HepG2 (cell line): ENCODE measurements around the gene KIF24. TPM values are rescaled to one million over a fixed set of nuclear protein-coding genes. Genes with fewer than 3 reads are reported as not detected.

ENCODE experiments used
- ATAC-seq: fragments of 200-7000 bp; cut with Tn5 transposase; 3 replicates; pipeline ENCODE4 v1.9.1; 2020; ENCODE audit warnings: mild to moderate bottlenecking, moderate library complexity
- BruUV-seq: library from RNA; stranded (reverse); fragments of 400-500 nt; replicated peaks from 2 replicates; lab custom pipeline; 2021; lab: Mats Ljungman, UMichigan
- CTCF ChIA-PET: fragments of 300-600 bp; formaldehyde crosslinking; extraction: SDS; loops from one replicate; lab custom pipeline; 2021; ENCODE audit warnings: low total read pairs, inconsistent platforms, low intra/inter-chr PET ratio; lab: Yijun Ruan, JAX
- POLR2A ChIA-PET: fragments of 350-600 bp; sonication (Branson Sonifier 250); formaldehyde crosslinking; loops from one replicate; lab custom pipeline; 2020; ENCODE audit warnings: antibody characterized with exemption, inconsistent platforms; lab: Yijun Ruan, JAX
- DNase-seq: peaks from one replicate; pipeline ENCODE4 v3.0.0-alpha.2; 2015; ENCODE audit warnings: low spot score
- FAIRE-seq: peaks from 3 replicates; lab custom pipeline; 2011; peaks lifted over from hg19 to GRCh38; lab: Jason Lieb, UNC
- H2AFZ ChIP-seq: one replicate; pipeline ENCODE4 v1.6.1; 2011; ENCODE audit warnings: low read length, inconsistent platforms
- H3K27ac ChIP-seq: fragments of 300-600 bp; 3 replicates; pipeline ENCODE4 v1.8.0; 2011; ENCODE audit warnings: mixed run types, mild to moderate bottlenecking, mixed read lengths, low read length, inconsistent platforms; ENCODE audit not compliant: insufficient read depth; ENCODE audit errors: extremely low read length
- H3K27me3 ChIP-seq, 2 experiments: fragments of 200-600 bp in 1 of 2; 2 replicates in 1 of 2; 3 replicates in 1 of 2; pipeline versions ENCODE4 v1.6.0 to v1.8.0; 2011; ENCODE audit warnings: low read length in 2 of 2, mild to moderate bottlenecking in 2 of 2, moderate library complexity in 2 of 2, inconsistent platforms in 1 of 2; ENCODE audit not compliant: insufficient read depth in 2 of 2, control insufficient read depth in 1 of 2
- H3K36me3 ChIP-seq, 2 experiments: fragments of 200-600 bp in 1 of 2; replicated peaks in 1 of 2; 2 replicates in 1 of 2; 3 replicates in 1 of 2; pipeline versions ENCODE4 v1.5.1 to v1.8.0; 2011; ENCODE audit warnings: low read length in 2 of 2, inconsistent platforms in 1 of 2; ENCODE audit not compliant: insufficient read depth in 2 of 2, control insufficient read depth in 1 of 2
- H3K4me1 ChIP-seq: 2 replicates; pipeline ENCODE4 v1.5.1; 2012; ENCODE audit warnings: low read length, inconsistent platforms; ENCODE audit not compliant: insufficient read depth
- H3K4me2 ChIP-seq: 2 replicates; pipeline ENCODE4 v1.6.0; 2011; ENCODE audit warnings: low read depth, low read length, inconsistent platforms
- H3K4me3 ChIP-seq, 3 experiments: fragments of 200-600 bp in 1 of 3; sonication (generic), shearing (Covaris generic) in 1 of 3; replicated peaks in 1 of 3; 2 replicates each; pipeline ENCODE4 v1.5.1; 2011 to 2016; ENCODE audit warnings: low read length in 3 of 3, inconsistent platforms in 2 of 3, low read depth in 2 of 3, mild to moderate bottlenecking in 2 of 3, control low read depth in 1 of 3, mixed read lengths in 1 of 3; ENCODE audit not compliant: insufficient read depth in 1 of 3
- H3K79me2 ChIP-seq: one replicate; pipeline ENCODE4 v1.6.1; 2011; ENCODE audit warnings: low read length, inconsistent platforms; ENCODE audit not compliant: insufficient read depth
- H3K9ac ChIP-seq: 2 replicates; pipeline ENCODE4 v1.6.0; 2011; ENCODE audit warnings: mild to moderate bottlenecking, low read depth, low read length, inconsistent platforms; ENCODE audit not compliant: insufficient read depth
- H3K9me3 ChIP-seq: 2 replicates; pipeline ENCODE4 v1.5.1; 2012; ENCODE audit warnings: mild to moderate bottlenecking, low read length
- H4K20me1 ChIP-seq: 2 replicates; pipeline ENCODE4 v1.6.0; 2011; ENCODE audit warnings: inconsistent platforms, mild to moderate bottlenecking, low read length, moderate library complexity; ENCODE audit not compliant: insufficient read depth
- NFYC ChIP-seq: IDR thresholded peaks from 2 replicates; pipeline ENCODE4 v1.6.1; 2016; ENCODE audit warnings: missing genetic modification reagents, missing compliant biosample characterization
- SALL1 ChIP-seq: sonication (generic); formaldehyde crosslinking; IDR thresholded peaks from 2 replicates; pipeline ENCODE4 v1.8.0; 2022; ENCODE audit warnings: mild to moderate bottlenecking, missing genetic modification reagents
- ZNF160 ChIP-seq: sonication (generic); formaldehyde crosslinking; IDR thresholded peaks from 2 replicates; pipeline ENCODE4 v1.8.0; 2022; ENCODE audit warnings: mild to moderate bottlenecking, inconsistent platforms, missing genetic modification reagents
- ZNF790 ChIP-seq: sonication (generic); formaldehyde crosslinking; IDR thresholded peaks from 2 replicates; pipeline ENCODE4 v1.8.0; 2022; ENCODE audit warnings: missing genetic modification reagents, mild to moderate bottlenecking, borderline replicate concordance
- WGBS: methylation state at CpG from one replicate; pipeline ENCODE4 v1.1.6; 2017; ENCODE audit warnings: low lambda C conversion rate; 5-methylcytosine and 5-hydroxymethylcytosine counted together
- in situ Hi-C: cut with HindIII; loops from 2 replicates; pipeline ENCODE4 v1.10.0; 2017; ENCODE audit warnings: low pct_unique_long_range_greater_than_20kb; ENCODE audit not compliant: extremely low pct_ligation_motif_present
- intact Hi-C: fragments of 100-400 bp; cut with micrococcal nuclease; formaldehyde crosslinking; loops from one replicate; pipeline ENCODE4 v1.10.0; 2022; ENCODE audit not compliant: unreplicated experiment
- polyA plus RNA-seq, 8 experiments: library from polyadenylated mRNA; depleted of rRNA in 3 of 8; stranded (reverse) in 7 of 8; unstranded in 1 of 8; fragments of >200 nt; fragmentation: Illumina TruSeq in 4 of 8; extraction: Trizol in 4 of 8; gene quantifications; 2 replicates each; pipeline versions ENCODE4 v1.2.1 to v1.2.3, GENCODE V29; 2011 to 2016; ENCODE audit warnings: low read depth in 4 of 8, missing spikeins in 1 of 8, mixed read lengths in 1 of 8; ENCODE audit not compliant: insufficient read depth in 1 of 8
- total RNA-seq, 5 experiments: library from RNA; depleted of rRNA; stranded (reverse); fragments of >200 nt; fragmentation: Illumina TruSeq; extraction: Trizol; gene quantifications; 2 replicates each; pipeline ENCODE4 v1.2.3, GENCODE V29; 2016; ENCODE audit warnings: low read depth in 1 of 5
- TF ChIP-seq, protein P1 (sequence below), 2 experiments: sonication (generic) in 1 of 2; formaldehyde crosslinking in 1 of 2; IDR thresholded peaks; 2 replicates each; pipeline versions ENCODE4 v1.4.0 to v1.6.1; 2018 to 2020; ENCODE audit warnings: missing genetic modification reagents in 2 of 2, borderline replicate concordance in 1 of 2, low read depth in 1 of 2, mild to moderate bottlenecking in 1 of 2, missing biosample characterization in 1 of 2
- TF ChIP-seq, protein P2 (sequence below): conservative IDR thresholded peaks from 2 replicates; pipeline ENCODE4 v1.6.1; 2018; ENCODE audit warnings: missing genetic modification reagents

KIF24 gene
- total and polyA plus RNA-seq, 2 of the 13 experiments (the other 11 are each of a cell fraction or from before 2014, with no cell fraction given), result 1.1 to 3.0 TPM

DNA sequence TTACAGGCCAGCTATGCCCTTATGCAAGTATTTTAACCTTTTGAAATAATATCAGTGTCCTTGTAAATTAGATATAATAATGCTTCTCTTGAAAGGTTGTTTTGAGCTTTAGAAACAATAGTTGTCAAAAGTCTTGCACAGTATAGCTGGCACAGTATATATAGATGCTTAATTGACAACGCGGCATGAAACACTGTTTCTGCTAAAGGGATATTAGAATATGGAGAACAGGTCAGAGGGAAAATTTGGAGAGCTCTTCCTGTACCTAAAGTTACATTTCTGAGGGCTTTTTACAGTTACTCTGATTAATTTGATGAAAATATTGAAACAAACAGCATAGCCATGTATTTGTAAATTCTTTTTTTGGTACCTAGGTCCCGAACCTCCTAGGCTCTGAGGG lies 4.8 kb upstream of the KIF24 start:
- Histone ChIP-seq H3K27ac (peak overlapping the region; percentile 68), H3K9ac (no peak overlapping the region), H3K79me2 (peaks cover 2% of the 10 kb centered on the region), H2AFZ (no peak overlapping the region), H3K4me2 (peak overlapping the region; percentile 71), H3K27me3 (no peaks in the 10 kb centered on the region; a peak in 1 of 5 replicates), H3K9me3 (no peaks in the 10 kb centered on the region), H3K4me1 (peaks cover 52% of the 10 kb centered on the region), H4K20me1 (no peaks in the 10 kb centered on the region), H3K36me3 (peaks cover 3 to 5% of the 10 kb centered on the region in 2 experiments; a peak in 4 of 5 replicates), H3K4me3 (no peak overlapping the region)
- FAIRE-seq (no peak), ATAC-seq (no peak), DNase-seq (no peak)
- ChIA-PET CTCF (interaction anchor here (7.1 kb wide), 1 partner anchor 44 kb away, joined by 143 read pairs; the partner anchor contains the start of gene MYORG), POLR2A (interaction anchor here (0.7 to 7.6 kb wide), 9 partner anchors 10 to 284 kb away, joined by 3 to 162 read pairs (median 10); partner anchors contain the start of gene MYORG)
- intact Hi-C loops, result loop anchor here (1.0 to 10.0 kb wide), 3 partner anchors 18 to 268 kb away; no protein-coding TSS in a partner anchor
- in situ Hi-C loops, result loop anchor here (5.0 kb wide), 1 partner anchor 43 kb away; the partner anchor contains the start of gene MYORG
- TF ChIP-seq ZNF790 (CRISPR knock-in tag) (no peak), NFYC (no peak), SALL1 (CRISPR knock-in tag) (no peak), ZNF160 (no peak)
- TF ChIP-seq, protein P1, sequence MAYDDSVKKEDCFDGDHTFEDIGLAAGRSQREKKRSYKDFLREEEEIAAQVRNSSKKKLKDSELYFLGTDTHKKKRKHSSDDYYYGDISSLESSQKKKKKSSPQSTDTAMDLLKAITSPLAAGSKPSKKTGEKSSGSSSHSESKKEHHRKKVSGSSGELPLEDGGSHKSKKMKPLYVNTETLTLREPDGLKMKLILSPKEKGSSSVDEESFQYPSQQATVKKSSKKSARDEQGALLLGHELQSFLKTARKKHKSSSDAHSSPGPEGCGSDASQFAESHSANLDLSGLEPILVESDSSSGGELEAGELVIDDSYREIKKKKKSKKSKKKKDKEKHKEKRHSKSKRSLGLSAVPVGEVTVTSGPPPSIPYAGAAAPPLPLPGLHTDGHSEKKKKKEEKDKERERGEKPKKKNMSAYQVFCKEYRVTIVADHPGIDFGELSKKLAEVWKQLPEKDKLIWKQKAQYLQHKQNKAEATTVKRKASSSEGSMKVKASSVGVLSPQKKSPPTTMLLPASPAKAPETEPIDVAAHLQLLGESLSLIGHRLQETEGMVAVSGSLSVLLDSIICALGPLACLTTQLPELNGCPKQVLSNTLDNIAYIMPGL (CRISPR knock-in tag; IDR thresholded peaks at IDR 0.05; ENCODE audit: borderline replicate concordance in 1 of 2, low read depth in 1 of 2), result no peak
- TF ChIP-seq, protein P2, sequence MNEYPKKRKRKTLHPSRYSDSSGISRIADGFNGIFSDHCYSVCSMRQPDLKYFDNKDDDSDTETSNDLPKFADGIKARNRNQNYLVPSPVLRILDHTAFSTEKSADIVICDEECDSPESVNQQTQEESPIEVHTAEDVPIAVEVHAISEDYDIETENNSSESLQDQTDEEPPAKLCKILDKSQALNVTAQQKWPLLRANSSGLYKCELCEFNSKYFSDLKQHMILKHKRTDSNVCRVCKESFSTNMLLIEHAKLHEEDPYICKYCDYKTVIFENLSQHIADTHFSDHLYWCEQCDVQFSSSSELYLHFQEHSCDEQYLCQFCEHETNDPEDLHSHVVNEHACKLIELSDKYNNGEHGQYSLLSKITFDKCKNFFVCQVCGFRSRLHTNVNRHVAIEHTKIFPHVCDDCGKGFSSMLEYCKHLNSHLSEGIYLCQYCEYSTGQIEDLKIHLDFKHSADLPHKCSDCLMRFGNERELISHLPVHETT (CRISPR knock-in tag), result no peak
- 51% methylated on average over 3 of the region's 3 CpGs for WGBS
- BruUV-seq, result no TSS peak
